Measurements from ENCODE around the gene XPC.

XPC gene

GRCh38 chr3:14186854-14187458, 8.6 kb upstream of the XPC start:
- no peak overlapping the region for H3K4me3 ChIP-seq (ENCODE audit: low read depth, low read length)
- no peak for DNase-seq (ENCODE audit: low read depth)
- no peak for TF ChIP-seq CTCF (IDR thresholded peaks at IDR 0.05; ENCODE audit: control insufficient read depth, extremely low read depth, insufficient read depth)

GRCh38 chr3:14183015-14183577, 4.7 kb upstream of the XPC start:
- no peak overlapping the region for H3K4me3 ChIP-seq (ENCODE audit: low read depth, low read length)
- DNase-seq (ENCODE audit: low read depth) = no peak
- TF ChIP-seq CTCF (IDR thresholded peaks at IDR 0.05; ENCODE audit: control insufficient read depth, extremely low read depth, insufficient read depth) = no peak

- no peak for TF ChIP-seq CTCF (IDR thresholded peaks at IDR 0.05; ENCODE audit: control insufficient read depth, extremely low read depth, insufficient read depth)
- no peak overlapping the region for H3K4me3 ChIP-seq (ENCODE audit: low read depth, low read length)
- DNase-seq (ENCODE audit: low read depth) = no peak
Observed at GRCh38 chr3:14181253-14181652, 2.9 kb upstream of the XPC start.

- TF ChIP-seq CTCF (IDR thresholded peaks at IDR 0.05; ENCODE audit: control insufficient read depth, extremely low read depth, insufficient read depth) = no peak
- DNase-seq (ENCODE audit: low read depth) = no peak
- peak overlapping the region; percentile 76 for H3K4me3 ChIP-seq (ENCODE audit: low read depth, low read length)
Observed at GRCh38 chr3:14179795-14180194, 1.4 kb upstream of the XPC start.

GRCh38 chr3:14179114-14179465, 689 bp upstream of the XPC start:
- TF ChIP-seq CTCF (IDR thresholded peaks at IDR 0.05; ENCODE audit: control insufficient read depth, extremely low read depth, insufficient read depth) = no peak
- no peak for DNase-seq (ENCODE audit: low read depth)
- peak overlapping the region; percentile 76 for H3K4me3 ChIP-seq (ENCODE audit: low read depth, low read length)

- H3K4me3 ChIP-seq (ENCODE audit: low read depth, low read length) = peak overlapping the region; percentile 76
- no peak for TF ChIP-seq CTCF (IDR thresholded peaks at IDR 0.05; ENCODE audit: control insufficient read depth, extremely low read depth, insufficient read depth)
- no peak for DNase-seq (ENCODE audit: low read depth)
Observed at GRCh38 chr3:14177580-14178246, 688 bp downstream of the XPC start.

Data from LNCaP clone FGC (cell line).